Breast epithelium (tissue), 4 donors: ENCODE data around the gene PXN. TPM values are rescaled to one million over a fixed set of nuclear protein-coding genes. Genes with fewer than 3 reads are reported as not detected.
A peak's percentile ranks its signal among the peaks of the same experiment; 100 is the strongest.
"Not testable (repeated sequence)": the region's sequence is repeated elsewhere in the genome, so short reads cannot be mapped to it uniquely, and the experiment has no call there.

Experiments used
- DNase-seq, 2 donors: peaks; one replicate each; pipeline ENCODE4 v3.0.0-alpha.2; 2019; ENCODE audit warnings: low spot score in 2 of 2
- H3K27ac ChIP-seq, 2 donors: fragments of 200-600 bp; sonication (generic) in 1 of 2; one replicate each; pipeline ENCODE4 v1.5.1; 2016 to 2019; ENCODE audit warnings: mild to moderate bottlenecking in 1 of 2
- H3K27me3 ChIP-seq, 2 donors: fragments of 200-600 bp; sonication (generic) in 1 of 2; one replicate each; pipeline versions ENCODE4 v1.5.1 to v1.6.0; 2017 to 2019; ENCODE audit warnings: control low read depth in 1 of 2, mild to moderate bottlenecking in 1 of 2
- H3K36me3 ChIP-seq: fragments of 200-600 bp; one replicate; pipeline ENCODE4 v1.5.1; 2019
- H3K4me1 ChIP-seq, 2 donors: fragments of 200-600 bp; sonication (generic); one replicate each; pipeline ENCODE4 v1.5.1; 2016 to 2019; ENCODE audit warnings: control low read depth in 1 of 2
- H3K4me3 ChIP-seq, 3 donors: fragments of 200-600 bp; sonication (generic); 1 replicate in 2 of 3; 2 replicates in 1 of 3; pipeline ENCODE4 v1.5.1; 2016 to 2019; ENCODE audit warnings: mild to moderate bottlenecking in 3 of 3, moderate library complexity in 2 of 3
- H3K9me3 ChIP-seq, 2 donors: fragments of 200-600 bp; sonication (generic) in 1 of 2; one replicate each; pipeline ENCODE4 v1.5.1; 2016 to 2019; ENCODE audit warnings: control low read depth in 1 of 2
- POLR2A ChIP-seq: fragments of 450-650 bp; IDR thresholded peaks from one replicate; pipeline ENCODE4 v1.6.1; 2016; ENCODE audit warnings: antibody characterized with exemption, mild to moderate bottlenecking, moderate library complexity
- POLR2AphosphoS5 ChIP-seq, 3 donors: sonication (generic); formaldehyde crosslinking; IDR thresholded peaks; one replicate each; pipeline ENCODE4 v1.6.1; 2017; ENCODE audit warnings: antibody characterized with exemption in 3 of 3
- intact Hi-C: fragments of 100-400 bp; cut with DNase I; formaldehyde crosslinking; loops from one replicate; pipeline ENCODE4 v1.15.1; 2023; ENCODE audit warnings: low total_unique reads
- total RNA-seq, 3 donors: library from RNA; depleted of rRNA; stranded (reverse); fragments of >200 nt; gene quantifications; one replicate each; pipeline ENCODE4 v1.1.0, GENCODE V29; 2016
- TF ChIP-seq, protein P1 (sequence below), 3 donors: fragments of 450-650 bp; IDR thresholded peaks; one replicate each; pipeline ENCODE4 v1.5.1; 2016 to 2017; ENCODE audit warnings: antibody characterized with exemption in 3 of 3, mild to moderate bottlenecking in 3 of 3, moderate library complexity in 3 of 3

The PXN gene
- total RNA-seq, 3 donors from 2014 or later, result 44.8 to 74.1 (median 53.9) TPM

GRCh38 chr12:120238217-120238616 is 27.3 kb downstream of the PXN start:
- Histone ChIP-seq H3K27me3 (no peaks in the 10 kb centered on the region), H3K4me3 (peak overlapping the region in 2 of 3 donors; percentile 3 to 34), H3K9me3 (no peaks in the 10 kb centered on the region), H3K4me1 (peaks cover 32 to 39% of the 10 kb centered on the region in 2 donors), H3K27ac (peak overlapping the region; percentile 74 to 92), H3K36me3 (no peaks in the 10 kb centered on the region)
- TF ChIP-seq POLR2A, result no peak
- no peak for DNase-seq
- intact Hi-C loops, result no loop called here

DNA sequence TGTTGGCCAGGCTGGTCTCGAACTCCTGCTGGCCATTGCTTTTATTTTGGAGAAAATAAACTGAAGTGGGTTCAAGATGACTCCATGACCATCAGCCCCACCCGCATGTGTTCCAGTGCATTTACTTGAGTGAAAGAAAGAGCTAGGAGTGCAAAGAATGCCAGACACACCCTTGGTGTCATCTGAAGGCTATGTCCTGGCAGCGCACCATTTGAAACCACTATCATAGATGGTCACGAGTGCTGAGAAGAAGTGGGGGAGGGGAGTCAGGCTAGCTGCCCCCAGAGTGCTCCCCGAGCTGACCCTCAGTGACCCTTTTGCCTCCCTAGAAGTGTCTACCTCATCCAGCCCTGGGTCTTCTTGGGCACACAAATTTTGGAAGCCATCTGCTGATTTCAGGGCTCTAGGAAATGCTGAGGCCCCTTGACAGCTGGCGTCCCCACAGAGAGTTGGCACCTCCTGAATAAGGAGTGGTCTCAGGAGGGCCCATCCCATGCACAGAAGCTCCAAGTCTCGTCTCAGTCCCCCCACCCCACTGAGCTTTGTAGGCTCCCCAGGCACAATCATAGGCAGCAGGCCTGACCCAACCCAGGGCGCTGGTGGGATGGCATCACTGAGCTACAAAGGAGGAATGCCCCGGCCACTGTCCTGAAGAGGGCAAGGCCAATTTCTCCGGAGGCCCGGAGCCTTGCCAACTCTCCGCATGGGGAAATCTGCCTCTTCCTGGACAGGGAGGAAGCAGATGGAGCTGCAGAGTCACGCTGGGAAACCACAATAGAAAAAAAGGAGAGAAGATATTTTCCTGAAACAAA is 28.0 kb downstream of the PXN start:
- Histone ChIP-seq H3K9me3 (no peaks in the 10 kb centered on the region), H3K27ac (peak overlapping the region; percentile 74 to 92), H3K4me1 (peaks cover 32 to 44% of the 10 kb centered on the region in 2 donors), H3K4me3 (peak overlapping the region in 2 of 3 donors; percentile 3 to 34), H3K36me3 (no peaks in the 10 kb centered on the region), H3K27me3 (no peaks in the 10 kb centered on the region)
- intact Hi-C loops, result no loop called here
- TF ChIP-seq POLR2A, result no peak
- TF ChIP-seq POLR2AphosphoS5 (IDR thresholded peaks at IDR 0.05), result peak in 2 of 3 donors; percentile 40 to 50
- peak in 1 of 2 donors; percentile 74 for DNase-seq

GRCh38 chr12:120236809-120237208 is 28.7 kb downstream of the PXN start:
- Histone ChIP-seq H3K4me1 (peaks cover 36 to 51% of the 10 kb centered on the region in 2 donors), H3K27ac (peak overlapping the region; percentile 74 to 92)
- H3K27me3 ChIP-seq, DNase-seq, intact Hi-C loops, H3K36me3 ChIP-seq, H3K9me3 ChIP-seq, H3K4me3 ChIP-seq: not testable (repeated sequence)

DNA sequence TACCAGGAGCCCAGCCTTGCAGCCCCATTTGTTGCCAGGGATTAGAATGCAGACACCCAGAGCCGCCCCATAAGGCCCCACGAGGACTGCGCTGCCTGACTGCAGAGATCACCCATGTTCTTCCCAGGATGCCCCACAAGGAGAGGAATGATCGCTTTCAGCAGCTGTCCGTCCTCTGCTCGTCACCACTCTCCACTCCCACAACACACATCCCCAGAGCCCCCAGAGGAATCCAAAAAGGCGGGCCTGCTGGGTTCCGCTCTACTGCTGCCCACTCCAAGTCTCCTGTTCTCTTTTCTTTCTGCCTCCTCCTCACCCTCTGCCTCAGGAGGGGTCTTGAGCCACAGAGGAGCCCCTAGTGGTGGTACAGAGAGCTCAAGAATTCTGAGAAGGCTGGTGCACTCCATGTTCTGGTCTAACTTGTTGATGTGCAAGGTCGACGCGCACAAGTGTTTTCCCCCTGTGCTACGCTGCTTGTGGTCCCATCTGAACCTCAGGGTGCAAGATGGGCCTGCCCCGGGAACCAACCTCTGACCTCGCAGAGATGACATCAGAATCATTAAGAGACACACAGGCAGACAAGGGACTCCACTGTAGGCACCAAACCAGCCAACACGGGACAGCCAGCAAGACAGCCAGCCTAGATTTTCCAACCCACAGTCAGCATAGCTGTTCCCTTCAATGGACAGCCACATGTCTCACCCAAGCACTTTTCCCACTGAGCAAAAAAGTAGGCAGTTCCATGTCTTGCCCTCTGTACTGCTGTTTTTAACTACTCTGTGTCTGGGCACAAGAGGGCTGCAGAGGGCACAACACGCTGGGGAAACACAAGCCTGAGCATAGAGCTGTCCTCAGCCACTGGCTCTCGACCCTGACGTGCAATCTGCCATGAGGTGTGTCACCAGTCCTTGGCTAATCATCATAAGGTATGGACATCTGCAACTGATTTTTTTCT is 29.9 kb downstream of the PXN start:
- no peaks in the 10 kb centered on the region for H3K9me3 ChIP-seq
- no peaks in the 10 kb centered on the region for H3K36me3 ChIP-seq
- no peaks in the 10 kb centered on the region for H3K27me3 ChIP-seq
- TF ChIP-seq, protein P1, sequence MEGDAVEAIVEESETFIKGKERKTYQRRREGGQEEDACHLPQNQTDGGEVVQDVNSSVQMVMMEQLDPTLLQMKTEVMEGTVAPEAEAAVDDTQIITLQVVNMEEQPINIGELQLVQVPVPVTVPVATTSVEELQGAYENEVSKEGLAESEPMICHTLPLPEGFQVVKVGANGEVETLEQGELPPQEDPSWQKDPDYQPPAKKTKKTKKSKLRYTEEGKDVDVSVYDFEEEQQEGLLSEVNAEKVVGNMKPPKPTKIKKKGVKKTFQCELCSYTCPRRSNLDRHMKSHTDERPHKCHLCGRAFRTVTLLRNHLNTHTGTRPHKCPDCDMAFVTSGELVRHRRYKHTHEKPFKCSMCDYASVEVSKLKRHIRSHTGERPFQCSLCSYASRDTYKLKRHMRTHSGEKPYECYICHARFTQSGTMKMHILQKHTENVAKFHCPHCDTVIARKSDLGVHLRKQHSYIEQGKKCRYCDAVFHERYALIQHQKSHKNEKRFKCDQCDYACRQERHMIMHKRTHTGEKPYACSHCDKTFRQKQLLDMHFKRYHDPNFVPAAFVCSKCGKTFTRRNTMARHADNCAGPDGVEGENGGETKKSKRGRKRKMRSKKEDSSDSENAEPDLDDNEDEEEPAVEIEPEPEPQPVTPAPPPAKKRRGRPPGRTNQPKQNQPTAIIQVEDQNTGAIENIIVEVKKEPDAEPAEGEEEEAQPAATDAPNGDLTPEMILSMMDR (IDR thresholded peaks at IDR 0.05), result no peak
- no peak for TF ChIP-seq POLR2A
- TF ChIP-seq POLR2AphosphoS5 (IDR thresholded peaks at IDR 0.05), result no peak
- H3K4me3 ChIP-seq, result peak overlapping the region in 1 of 3 donors; percentile 36
- peaks cover 40 to 59% of the 10 kb centered on the region in 2 donors for H3K4me1 ChIP-seq
- intact Hi-C loops, result no loop called here
- H3K27ac ChIP-seq, result peak overlapping the region; percentile 94
- DNase-seq, result no peak

DNA sequence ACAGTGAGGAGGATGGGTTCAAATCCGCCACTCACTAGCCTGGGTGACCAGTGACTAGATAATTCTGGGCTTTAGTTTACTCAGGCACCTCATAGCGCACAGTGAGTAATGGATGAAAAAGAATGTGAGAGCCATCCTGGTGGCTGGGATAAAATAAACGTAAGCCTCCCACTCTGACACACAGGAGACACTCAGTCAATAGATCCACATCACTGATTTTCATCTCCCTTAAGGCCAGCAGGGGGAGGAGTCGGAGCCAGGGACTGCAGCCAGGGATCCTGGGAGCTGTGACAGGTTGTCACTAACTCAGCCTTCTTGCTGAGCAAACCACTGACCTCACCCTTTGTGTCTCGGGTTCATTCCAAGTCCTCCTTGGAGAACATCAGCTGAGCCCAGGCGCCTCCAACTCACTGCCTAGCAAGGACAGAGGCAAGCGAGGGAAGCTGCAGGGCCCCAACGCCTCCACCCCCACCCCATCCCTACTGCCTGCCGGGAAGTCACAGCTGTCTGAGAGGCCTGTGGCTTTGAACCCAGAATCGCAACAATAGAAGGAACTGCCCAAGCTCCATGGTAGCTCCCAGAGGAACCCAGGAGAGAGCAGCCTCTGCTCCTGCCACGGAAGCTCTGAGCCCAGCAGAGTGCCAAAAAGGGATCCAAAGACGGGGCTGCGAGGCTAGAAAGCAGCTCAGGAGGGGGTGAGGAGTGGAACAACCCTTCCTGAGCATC is 30.7 kb downstream of the PXN start:
- Histone ChIP-seq H3K9me3 (no peaks in the 10 kb centered on the region), H3K4me1 (peaks cover 48 to 61% of the 10 kb centered on the region in 2 donors), H3K27me3 (no peaks in the 10 kb centered on the region), H3K4me3 (peak overlapping the region in 1 of 3 donors; percentile 36), H3K27ac (peak overlapping the region; percentile 94), H3K36me3 (no peaks in the 10 kb centered on the region)
- intact Hi-C loops, result loop anchor here (5.0 kb wide), 1 partner anchor 32 kb away; the partner anchor contains the start of gene PXN
- TF ChIP-seq, protein P1 (IDR thresholded peaks at IDR 0.05), result peak; percentile 24 to 48 (median 41)
- TF ChIP-seq POLR2AphosphoS5 (IDR thresholded peaks at IDR 0.05) (peak; percentile 64 to 80 (median 75)), POLR2A (no peak)
- DNase-seq, result peak; percentile 88 to 91
